NB4 (cell line): ENCODE data around the gene CBLN3.

Experiments used
- POLR2A ChIP-seq: IDR thresholded peaks from 2 replicates; pipeline ENCODE4 v1.6.1; 2011; ENCODE audit warnings: mild to moderate bottlenecking; ENCODE audit not compliant: insufficient read length; ENCODE audit errors: extremely low read depth
- TF ChIP-seq, protein P1 (sequence below): IDR thresholded peaks from one replicate; pipeline ENCODE4 v1.5.1; 2012; ENCODE audit warnings: low read depth, low read length
- TF ChIP-seq, protein P2 (sequence below): IDR thresholded peaks from 2 replicates; pipeline ENCODE4 v1.6.1; 2011; ENCODE audit warnings: low read depth, low read length

DNA sequence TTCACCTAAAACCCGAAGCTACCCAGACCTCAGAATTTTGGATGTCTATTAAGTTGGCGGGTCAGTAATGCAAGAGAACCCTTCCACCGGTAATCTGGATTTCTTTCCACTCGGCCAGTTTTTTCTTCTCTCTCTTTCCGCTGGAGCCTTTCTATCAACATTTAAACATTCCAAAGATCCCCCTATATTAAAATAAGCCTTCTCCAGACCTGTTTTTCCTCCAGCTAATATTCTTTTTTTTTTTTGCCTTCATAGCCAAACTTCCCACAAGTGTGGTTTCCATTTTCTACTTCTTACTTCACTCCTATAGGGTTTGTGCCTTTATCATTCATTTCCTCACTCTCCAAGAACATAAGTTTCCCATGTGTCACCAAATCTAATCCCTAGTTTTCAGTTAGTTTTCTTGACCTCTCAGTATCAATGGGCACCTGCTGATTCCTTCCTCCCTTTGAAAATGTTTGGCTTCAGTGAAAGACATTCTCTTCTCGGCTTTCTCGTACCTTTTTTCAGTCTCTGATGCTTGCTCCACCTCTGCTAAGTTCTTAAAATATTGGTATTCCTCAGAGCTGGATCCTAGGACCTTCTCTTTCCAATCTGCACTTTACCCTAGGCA lies 13.7 kb upstream of the CBLN3 start:
- TF ChIP-seq, protein P1, sequence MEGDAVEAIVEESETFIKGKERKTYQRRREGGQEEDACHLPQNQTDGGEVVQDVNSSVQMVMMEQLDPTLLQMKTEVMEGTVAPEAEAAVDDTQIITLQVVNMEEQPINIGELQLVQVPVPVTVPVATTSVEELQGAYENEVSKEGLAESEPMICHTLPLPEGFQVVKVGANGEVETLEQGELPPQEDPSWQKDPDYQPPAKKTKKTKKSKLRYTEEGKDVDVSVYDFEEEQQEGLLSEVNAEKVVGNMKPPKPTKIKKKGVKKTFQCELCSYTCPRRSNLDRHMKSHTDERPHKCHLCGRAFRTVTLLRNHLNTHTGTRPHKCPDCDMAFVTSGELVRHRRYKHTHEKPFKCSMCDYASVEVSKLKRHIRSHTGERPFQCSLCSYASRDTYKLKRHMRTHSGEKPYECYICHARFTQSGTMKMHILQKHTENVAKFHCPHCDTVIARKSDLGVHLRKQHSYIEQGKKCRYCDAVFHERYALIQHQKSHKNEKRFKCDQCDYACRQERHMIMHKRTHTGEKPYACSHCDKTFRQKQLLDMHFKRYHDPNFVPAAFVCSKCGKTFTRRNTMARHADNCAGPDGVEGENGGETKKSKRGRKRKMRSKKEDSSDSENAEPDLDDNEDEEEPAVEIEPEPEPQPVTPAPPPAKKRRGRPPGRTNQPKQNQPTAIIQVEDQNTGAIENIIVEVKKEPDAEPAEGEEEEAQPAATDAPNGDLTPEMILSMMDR: no peak
- no peak for TF ChIP-seq POLR2A
- TF ChIP-seq, protein P2, sequence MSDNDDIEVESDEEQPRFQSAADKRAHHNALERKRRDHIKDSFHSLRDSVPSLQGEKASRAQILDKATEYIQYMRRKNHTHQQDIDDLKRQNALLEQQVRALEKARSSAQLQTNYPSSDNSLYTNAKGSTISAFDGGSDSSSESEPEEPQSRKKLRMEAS: no peak
